Fibroblast of skin of left biceps (primary cell): Measurements from ENCODE around the gene THRB.

Experiments used
- DNase-seq, 2 experiments: peaks; one replicate each; pipeline ENCODE4 v3.0.0-alpha.2; 2013; ENCODE audit warnings: low read depth in 2 of 2

The THRB gene

DNA sequence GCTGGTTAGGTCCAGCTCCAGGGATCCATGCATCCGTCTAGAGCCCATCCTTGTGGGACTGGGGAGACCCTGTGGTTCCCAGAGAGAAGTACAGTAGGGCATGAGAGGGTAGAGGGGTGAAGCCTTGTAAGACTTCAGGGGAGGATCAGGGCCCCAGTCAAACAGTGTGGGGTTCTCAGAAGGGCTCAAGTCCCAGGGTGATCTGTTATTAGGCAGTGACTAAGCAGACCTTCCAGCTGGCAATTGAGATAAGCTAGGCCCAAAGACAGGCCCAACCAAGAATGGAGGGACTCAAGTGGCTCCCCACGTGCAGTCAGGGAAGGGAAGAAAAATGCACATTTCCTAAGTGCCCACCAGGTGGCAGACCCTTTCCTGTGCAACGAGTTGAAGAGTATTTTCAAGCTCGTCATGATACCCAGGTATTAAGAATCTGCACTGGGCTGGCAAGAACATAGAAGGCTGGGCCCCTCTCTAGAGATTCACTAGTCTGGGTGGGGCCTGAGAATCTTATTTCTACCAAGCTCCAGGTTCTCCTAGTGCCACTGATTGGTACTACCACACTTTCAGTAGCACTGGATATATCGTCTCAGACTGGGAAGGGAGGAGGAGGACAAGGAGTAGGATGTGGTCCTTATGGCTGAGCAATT lies 308.8 kb downstream of the THRB start:
- peak in 1 of 2 experiments; percentile 32 for DNase-seq

DNA sequence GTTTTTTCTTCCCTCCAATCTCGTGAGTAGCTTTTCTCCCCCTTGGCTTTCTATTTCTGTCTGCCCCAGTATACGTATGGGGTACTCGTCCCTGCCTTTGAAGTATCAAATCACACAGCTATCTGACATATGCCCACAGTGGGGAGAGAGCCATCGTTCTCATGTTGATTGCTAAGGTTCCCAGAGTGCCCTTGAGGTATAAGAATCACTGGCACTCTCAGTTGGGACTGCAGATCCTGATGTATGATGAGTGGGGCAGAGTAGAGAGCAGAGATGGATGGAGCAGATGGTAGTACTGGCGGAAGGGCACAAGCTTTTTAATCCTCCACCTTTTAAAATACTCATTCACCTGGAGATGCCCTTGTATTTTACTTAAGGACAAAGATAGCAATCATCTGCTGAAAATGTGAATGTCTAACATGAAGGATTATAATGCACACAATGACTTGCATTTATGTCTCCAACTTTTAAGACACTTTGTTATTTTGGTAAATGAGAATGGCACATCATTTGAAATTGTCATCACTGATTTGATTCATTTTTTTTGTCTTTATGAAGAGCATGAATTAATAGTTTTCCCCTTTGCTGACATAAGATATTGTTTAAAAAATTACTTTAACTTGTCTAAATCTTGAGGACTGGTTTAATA lies 310.0 kb downstream of the THRB start:
- DNase-seq = no peak

DNA sequence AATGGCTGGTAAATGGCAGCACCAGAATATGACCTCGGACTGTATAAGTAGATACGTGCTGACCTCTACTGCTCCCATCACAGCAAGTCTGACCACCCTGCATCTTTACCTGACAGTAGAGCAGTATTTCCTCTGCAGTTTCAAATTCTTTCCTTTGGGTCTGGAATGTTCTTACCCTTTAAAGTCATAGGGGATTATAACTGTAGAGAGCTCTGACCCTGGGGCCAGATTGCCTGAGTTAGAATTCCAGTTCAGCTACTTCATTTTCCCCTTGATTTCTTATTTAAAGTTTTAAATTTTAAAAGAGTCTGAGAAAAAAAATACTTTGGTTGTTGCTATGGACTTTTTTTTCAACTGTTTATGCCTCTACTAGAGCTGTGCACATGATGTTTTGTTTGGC lies 311.9 kb downstream of the THRB start:
- no peak for DNase-seq

DNA sequence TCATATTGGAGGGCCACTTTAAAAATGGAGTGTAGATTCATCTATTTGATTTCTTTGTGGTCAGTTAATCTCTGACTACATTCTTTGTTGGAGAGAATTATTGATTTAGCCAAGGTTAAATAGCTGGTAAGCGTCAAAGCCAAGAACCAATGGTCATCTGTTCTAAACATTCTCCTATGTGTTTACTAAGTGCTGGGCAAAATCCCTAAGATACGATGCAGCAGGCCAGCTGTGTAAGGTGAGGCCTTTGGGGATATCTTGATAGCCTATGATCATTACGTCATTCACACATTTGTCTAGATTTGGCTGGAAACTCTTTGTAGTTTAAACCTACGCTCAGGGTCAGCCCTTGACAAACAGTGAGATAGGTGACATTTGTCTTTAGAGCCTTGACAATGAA lies 313.4 kb downstream of the THRB start:
- no peak for DNase-seq

DNA sequence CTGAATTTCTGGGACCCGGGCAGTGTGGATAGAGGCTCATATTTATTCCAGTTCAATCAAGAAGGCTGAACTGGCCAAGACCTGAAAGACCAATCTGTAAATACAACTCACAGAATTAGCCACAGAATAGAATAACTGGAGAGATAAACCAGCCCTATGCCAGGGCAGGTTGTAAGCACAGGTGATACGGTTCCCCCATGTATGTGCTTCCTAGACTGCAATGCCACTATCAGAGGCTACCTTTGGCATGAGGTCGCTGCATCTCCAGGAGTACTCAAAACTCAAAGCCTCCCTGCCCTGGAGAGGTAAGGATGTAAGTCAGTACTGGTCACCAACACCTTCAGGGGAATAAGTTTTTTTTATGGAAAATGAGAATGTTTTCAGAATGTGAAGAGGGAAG lies 314.0 kb downstream of the THRB start:
- no peak for DNase-seq

DNA sequence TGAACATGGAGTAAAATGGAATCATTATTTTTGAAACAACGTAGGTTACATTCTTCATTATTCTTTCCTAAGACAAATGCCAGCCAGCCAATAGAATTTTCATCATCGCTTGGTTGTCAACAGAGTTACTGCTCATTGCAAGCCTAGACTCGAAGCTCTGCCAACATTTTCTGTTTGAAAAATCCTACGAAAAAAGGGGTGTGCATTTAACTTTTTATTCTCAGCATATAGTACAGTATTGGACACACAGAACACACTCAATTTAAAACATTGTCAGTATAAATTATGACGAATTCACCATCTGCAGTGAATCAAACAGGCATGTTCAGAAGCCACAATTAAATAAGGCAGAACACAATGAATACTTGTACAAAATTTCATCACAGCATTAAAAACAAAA lies 317.4 kb downstream of the THRB start:
- no peak for DNase-seq

DNA sequence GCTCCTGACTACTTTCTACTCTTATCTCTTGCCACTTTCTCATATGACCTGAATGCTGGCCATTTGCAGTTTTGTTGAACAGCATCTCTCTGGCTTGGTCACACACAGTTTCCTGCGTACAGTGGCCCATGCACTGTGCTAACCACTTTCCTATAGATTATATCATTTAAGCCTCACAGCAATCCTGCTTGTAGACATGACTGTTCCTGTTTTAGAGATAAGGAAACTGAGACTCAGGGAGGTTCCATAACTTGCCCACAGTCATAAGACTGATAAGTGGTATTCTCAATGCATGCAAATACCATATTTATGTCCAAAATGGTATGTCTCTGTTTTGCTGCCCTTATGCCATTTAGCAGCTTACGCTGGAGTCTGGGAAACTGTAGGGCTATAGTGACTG lies 320.0 kb downstream of the THRB start:
- DNase-seq = no peak

DNA sequence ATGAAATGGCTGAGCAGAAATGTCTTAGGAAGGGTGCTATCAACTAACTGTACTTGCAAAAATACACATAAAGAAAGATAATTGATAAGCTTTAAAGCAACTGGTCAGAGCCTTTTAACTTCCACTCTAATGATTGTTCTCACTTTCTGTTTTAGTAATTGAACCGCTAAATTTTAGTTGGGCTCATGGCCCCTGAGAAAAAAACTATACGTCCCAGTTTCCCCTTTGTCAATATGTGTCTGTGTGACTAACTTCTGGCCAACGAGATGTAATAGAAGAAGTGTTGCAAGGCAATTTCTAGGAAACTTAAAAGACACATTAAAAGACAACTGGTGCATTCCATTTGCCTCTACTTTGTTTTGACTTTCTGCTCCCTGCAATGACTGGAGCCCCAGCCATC lies 325.7 kb downstream of the THRB start:
- DNase-seq = no peak

DNA sequence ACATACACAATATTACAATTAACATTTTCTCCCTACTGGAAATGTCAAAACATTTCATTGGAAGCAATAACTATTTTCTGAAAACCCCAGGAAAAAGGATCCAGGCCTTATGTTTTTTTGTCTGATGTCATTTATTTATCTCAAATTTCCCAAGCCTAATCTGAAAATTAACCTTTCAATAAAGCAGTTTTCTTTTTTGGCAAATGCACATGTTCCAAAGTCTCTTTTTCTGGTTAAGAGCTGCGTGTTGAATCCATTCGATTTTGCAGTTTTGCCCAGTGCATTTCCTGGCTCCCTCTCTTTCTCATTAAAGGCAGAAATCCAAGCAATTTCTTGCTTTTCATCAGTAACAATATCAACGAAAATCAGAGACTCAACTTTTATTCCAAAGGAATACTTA lies 327.2 kb downstream of the THRB start:
- no peak for DNase-seq

DNA sequence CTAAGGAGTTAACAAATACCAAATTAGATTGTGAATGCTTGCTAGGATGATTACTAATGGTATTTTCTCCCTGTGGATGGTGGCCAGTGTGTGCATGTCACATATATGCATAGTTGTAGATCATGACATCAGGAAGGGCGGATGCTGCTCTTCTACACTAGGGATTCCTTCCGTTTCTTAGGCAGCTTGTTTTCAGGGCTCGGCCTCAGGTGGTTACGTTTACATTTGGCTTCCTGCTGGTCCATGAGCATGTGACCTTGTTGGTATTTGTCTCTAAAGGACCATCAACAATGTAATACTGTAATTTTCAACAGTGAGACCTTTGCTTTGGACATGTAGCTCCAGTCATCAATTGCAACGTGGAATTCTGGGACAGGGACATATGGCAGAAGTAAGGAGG lies 328.1 kb downstream of the THRB start:
- no peak for DNase-seq

DNA sequence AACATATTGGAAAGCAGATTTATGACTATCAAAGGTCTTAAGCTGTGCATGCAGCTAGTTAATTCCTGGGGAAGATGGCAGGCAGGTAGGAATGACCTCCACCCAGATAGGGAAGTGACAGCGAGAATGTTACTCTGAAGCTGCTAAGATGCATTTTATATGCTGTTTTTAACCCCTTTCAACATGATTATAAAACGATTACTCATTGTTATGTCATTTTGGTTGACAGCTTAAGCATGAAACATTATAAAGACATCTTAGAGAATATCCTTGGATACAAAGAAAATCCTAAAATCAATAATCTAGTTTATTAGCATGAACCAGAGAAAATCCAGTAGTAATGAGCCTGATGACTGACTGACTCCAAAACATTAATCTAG lies 329.1 kb downstream of the THRB start:
- no peak for DNase-seq

DNA sequence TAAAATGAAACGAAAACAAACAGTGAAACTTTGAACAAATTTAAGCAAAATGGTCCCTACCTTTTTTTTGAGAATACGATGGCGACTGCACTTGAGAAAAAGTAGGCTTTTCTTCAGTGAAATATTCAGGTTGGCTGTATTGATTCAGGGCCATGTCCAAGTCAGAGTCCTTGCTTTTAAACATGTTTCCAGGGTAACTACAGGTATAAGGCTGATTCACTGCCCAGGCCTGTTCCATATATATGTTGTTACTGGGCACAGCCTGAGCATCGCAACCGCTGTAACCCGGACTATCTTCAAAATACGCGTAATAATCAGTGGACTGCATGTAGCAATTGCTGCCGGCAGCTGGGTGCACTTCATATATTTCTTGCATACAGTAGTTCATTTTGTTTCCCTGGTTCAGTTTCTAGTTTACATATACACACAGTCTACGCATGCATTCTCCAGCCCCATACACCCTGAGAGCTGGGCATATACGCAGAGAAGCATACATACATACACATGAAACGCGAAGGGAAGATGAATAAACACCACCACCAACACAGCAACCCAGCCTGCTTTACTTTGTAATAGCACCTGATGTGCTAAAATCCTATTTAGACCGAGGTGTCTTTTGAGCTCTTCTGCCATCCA lies 329.6 kb downstream of the THRB start:
- no peak for DNase-seq

DNA sequence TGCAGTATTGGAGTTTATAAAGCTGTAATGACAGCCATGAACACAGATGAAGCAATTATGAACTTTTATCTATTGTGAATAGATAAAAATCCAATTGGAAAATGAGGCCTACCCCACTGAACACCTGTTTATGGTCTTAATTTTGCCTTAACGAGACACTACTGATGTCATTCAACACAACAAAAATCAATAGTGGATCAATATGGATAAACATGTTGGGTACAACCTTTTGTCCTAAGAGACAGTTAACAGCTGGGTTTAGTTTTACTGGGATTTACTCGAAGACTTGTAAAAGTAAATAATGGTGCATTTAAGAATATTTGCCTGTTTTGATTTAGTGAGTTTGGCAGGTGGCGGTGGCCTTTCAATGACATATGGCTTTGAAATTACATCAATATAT lies 331.7 kb downstream of the THRB start:
- DNase-seq = no peak

DNA sequence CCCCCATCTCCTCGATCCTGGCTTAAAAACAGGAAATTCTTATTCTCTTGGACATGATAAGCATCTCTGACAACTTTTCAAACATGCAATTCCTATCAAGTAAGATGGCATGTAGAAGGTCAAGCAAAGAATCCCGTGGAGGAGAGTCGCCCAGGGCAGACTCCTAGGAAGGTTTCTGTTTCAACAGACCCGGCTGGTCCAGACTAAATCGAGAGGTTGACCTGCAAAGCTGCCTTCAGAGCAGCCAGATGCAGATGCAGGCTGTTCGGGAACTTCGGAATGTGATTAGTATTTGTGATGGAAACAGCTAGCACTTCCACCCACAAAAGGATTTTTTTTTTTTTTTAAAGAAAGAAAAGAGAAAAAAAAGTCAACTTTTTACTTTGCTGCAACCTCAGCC lies 332.8 kb downstream of the THRB start:
- no peak for DNase-seq

DNA sequence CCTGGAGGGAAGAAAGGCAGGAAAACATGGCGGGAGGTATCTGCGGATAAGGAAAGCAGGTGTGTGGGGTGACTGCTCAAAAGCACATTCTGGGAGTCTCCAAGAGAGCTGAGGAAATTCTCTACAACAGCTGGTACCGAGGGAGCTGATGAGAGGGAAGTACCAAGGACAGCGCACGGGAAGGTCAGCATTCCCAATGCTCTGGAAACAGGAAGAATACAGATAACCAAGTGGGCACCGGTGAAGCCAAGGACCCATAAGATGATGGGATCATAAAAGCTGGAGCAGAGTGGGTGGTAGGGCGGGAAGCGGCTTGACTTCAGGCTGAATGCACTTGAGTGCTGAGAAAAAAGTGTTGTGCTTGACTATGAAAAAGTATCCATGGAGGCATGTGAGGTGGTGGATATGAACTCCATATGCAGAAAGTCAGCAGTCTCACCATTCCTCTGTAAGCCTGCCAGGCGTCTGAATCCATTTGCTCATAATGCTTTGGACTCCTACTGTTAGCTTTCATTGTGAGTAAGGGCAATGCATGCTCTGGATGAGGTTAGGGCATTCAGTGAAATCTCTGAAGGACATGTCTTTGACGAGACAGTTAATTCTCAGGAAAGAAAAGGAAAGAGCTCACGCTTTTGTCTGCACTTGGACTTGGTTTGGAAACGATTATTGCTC lies 334.1 kb downstream of the THRB start:
- DNase-seq = no peak

DNA sequence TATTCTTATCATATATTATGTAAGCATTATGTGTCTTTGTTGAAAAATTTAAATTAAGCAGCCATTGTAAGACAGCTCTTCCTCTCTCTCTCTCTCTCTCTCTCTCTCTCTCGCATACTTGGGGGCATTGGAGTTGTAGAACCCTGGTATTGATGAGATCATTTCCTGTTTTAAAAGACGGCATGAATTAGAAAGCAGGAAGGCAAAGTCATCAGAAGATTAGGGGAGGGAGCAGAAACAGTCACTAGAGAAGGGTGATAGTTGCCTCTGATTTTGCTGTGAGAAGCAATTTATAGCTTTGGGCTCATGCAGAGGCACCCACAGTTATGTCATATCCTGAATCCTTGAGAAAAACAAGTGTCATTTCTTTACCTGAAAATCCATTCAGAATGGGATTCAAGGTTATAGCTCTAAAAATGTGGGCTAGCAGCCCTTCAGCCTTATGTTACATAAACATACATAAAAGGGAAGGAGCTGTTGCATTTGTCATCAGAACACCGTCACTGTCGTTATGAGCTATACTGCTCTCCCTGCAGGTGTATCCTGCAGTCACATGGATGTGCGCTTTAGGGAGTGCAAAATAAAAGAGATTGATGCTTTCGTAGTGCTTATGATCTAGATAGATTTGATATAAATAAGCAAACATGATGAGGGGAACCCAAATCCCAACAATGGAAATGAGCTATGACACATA lies 335.7 kb downstream of the THRB start:
- DNase-seq = no peak

DNA sequence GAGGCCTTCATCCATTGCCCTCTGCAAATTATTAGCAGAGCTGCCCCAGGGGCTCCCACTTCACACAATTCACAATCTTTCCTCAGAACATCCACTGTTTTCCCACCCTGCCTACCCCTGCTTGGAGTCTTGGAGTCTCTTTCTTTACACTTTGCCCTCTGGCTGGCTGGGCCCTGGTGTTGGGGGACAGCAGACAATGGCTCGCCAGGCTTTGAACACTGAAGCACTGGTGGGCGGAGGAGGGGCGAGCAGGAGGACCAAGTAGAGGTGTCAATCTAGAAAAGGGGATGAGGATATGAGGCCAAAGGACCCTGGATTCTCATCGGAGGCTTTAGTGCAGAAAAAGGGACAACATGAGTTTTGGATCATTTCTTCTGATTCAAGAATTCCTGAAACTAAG lies 337.5 kb downstream of the THRB start:
- DNase-seq = no peak

DNA sequence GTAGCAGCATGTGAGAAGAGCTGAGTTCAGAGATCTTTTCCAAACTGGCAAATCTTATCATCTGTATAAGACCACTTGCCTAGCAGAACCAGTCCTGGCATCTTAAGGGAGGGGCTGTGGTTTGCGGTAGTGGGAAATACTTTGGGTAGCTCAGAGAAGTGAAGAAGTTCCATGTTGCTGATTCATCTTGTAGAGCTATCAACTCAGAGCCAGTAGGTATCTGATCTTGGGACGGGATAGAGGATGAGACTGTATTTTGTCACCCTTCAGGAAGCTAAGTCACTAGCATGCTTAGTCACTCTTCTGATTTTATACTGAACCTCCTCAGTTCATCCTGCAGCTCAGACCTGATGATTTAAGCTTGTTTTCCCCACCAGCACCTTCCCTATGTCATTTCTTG lies 338.2 kb downstream of the THRB start:
- peak; percentile 33 to 36 for DNase-seq

DNA sequence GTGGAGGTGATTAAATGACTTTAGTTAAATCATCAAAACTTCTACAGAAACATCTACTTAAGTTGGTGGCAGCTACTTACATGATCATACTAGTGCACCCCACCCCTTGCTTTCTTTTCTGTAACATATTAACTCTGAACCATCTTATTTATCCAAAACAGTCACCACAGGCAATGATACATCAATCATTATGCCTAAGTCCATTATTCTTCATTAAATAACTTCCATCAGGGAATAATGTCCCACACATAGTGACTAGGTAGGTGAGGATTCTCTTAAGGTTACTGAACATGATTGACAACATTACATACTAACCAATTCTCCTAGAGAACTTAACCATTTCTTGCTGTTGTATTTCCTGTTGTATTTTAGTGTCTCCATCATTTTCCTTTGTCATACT lies 339.4 kb downstream of the THRB start:
- no peak for DNase-seq

DNA sequence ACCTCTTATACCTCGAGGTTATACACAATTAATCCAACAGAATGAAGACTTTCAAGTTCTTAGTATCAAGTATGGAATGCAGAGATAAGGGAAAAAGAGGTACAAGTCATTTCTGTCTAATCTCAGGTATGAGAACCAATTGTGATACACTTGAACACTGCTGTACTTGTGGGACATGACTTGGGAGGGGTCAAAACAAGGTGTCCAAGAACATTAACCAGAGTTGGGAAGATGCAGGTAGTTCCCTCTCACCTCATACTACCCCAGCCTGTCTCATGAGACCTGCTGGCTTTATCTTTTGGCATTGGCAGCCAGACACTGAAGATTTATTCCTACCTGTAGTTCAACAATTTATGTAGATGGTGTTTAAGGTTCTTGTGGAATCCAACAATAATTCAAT lies 339.9 kb downstream of the THRB start:
- no peak for DNase-seq

DNA sequence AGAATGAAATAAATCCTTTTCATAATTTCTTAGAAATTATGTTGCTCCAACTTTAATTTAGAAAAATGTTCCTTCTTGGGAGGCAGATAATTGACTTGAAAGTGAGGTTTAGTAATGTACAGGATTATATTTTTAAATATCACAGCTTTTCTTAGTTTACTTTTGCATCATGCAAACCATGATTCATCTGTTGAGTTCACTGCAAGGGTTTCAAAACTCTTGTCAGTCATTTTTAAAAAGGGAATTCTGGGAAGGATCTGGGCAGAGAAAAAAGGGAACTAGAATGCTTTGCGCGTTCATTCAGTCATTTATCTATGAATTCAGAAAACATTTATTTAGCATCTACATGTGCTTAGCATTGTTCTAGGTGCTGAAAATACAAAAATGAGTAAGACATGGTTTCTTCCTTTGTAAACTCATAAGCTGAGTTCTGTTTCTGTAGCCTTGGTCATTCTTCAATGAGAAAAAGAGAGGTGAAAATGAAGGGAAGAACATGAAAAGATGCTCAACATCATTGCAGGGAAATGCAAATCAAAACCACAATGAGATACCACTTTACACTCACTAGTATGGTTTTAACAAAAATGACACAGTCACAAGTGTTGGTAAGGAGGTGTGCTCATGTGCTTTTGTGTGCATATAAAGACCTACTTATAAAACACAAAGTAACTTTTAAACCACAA lies 340.5 kb downstream of the THRB start:
- DNase-seq = no peak

DNA sequence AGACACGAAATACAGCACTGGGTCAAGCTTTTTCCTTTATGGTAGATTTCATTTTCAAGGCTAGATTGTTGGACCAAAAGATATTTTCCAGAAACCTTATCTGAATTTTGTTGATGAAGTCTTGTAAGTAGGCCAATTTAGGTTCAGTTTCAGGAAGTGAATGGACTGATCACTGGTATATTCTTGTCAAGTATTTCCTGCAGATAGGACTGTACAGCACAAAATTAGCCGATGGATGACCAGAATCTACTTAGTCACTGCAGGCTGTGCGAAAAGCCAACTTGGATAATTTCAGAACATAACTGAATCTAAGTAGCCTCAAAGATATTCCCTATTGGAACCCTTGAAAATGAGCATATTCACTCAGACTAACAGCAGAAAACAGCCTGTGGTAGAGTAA lies 343.1 kb downstream of the THRB start:
- no peak for DNase-seq
